WTC11 (cell line): ENCODE measurements around the gene P2RY11.

Experiments used
- CREB1 ChIP-seq: sonication (generic); formaldehyde crosslinking; IDR thresholded peaks from 2 replicates; pipeline ENCODE4 v1.8.0; 2023; ENCODE audit warnings: mild to moderate bottlenecking, missing genetic modification reagents
- IRF2 ChIP-seq: sonication (generic); formaldehyde crosslinking; IDR thresholded peaks from 2 replicates; pipeline ENCODE4 v1.8.0; 2022; ENCODE audit warnings: low read depth, missing genetic modification reagents, borderline replicate concordance
- JUN ChIP-seq: sonication (generic); formaldehyde crosslinking; IDR thresholded peaks from 2 replicates; pipeline ENCODE4 v1.8.0; 2023; ENCODE audit warnings: mild to moderate bottlenecking, missing genetic modification reagents
- NFE2L1 ChIP-seq: sonication (generic); formaldehyde crosslinking; IDR thresholded peaks from 2 replicates; pipeline ENCODE4 v1.8.1; 2023; ENCODE audit warnings: missing genetic modification reagents
- NFYB ChIP-seq: sonication (generic); formaldehyde crosslinking; conservative IDR thresholded peaks from 2 replicates; pipeline ENCODE4 v1.8.0; 2022; ENCODE audit warnings: low read depth, missing genetic modification reagents
- ZNF263 ChIP-seq: sonication (generic); formaldehyde crosslinking; IDR thresholded peaks from 2 replicates; pipeline ENCODE4 v1.8.1; 2022; ENCODE audit warnings: low read depth, mild to moderate bottlenecking, moderate library complexity, missing genetic modification reagents
- TF ChIP-seq, protein P1 (sequence below): fragments of 200-600 bp; IDR thresholded peaks from 2 replicates; pipeline ENCODE4 v1.8.0; 2022; ENCODE audit warnings: antibody characterized with exemption
- TF ChIP-seq, protein P2 (sequence below): sonication (generic); formaldehyde crosslinking; IDR thresholded peaks from 2 replicates; pipeline ENCODE4 v1.8.0; 2022; ENCODE audit warnings: mild to moderate bottlenecking, missing genetic modification reagents
- TF ChIP-seq, protein P3 (sequence below): sonication (generic); formaldehyde crosslinking; IDR thresholded peaks from 2 replicates; pipeline ENCODE4 v1.8.1; 2023; ENCODE audit warnings: mild to moderate bottlenecking, missing genetic modification reagents
- TF ChIP-seq, protein P4 (sequence below): sonication (generic); formaldehyde crosslinking; conservative IDR thresholded peaks from 2 replicates; pipeline ENCODE4 v1.8.1; 2022; ENCODE audit warnings: mild to moderate bottlenecking, missing genetic modification reagents
- TF ChIP-seq, protein P5 (sequence below): fragments of 250-450 bp; sonication (Bioruptor Pico); IDR thresholded peaks from 2 replicates; pipeline ENCODE4 v2.1.2; 2022; ENCODE audit warnings: mild to moderate bottlenecking, moderate library complexity
- TF ChIP-seq, protein P6 (sequence below): sonication (generic); formaldehyde crosslinking; IDR thresholded peaks from 2 replicates; pipeline ENCODE4 v1.8.0; 2022; ENCODE audit warnings: mild to moderate bottlenecking, missing genetic modification reagents

DNA sequence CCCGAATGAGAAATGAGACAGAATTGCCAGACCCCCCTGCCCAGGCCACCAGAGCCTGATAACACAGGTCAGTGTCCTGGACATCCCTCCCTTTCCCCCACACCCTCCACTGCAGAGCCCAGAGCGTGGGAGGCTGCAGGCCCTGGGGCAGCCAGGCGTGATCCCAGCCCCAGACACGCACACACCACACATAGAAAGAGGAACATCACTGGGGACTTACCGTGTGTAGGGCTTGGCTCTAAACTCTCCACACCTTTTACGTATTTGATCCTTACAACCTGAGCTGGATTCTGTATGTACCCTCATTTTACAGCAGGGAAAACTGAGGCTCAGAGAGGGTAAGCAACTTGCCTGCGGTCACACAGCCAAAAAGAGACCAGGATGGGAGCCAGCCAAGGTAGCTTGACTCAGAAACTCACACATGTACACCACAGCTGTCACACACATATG, 8.7 kb upstream of the P2RY11 start:
- TF ChIP-seq, protein P1, sequence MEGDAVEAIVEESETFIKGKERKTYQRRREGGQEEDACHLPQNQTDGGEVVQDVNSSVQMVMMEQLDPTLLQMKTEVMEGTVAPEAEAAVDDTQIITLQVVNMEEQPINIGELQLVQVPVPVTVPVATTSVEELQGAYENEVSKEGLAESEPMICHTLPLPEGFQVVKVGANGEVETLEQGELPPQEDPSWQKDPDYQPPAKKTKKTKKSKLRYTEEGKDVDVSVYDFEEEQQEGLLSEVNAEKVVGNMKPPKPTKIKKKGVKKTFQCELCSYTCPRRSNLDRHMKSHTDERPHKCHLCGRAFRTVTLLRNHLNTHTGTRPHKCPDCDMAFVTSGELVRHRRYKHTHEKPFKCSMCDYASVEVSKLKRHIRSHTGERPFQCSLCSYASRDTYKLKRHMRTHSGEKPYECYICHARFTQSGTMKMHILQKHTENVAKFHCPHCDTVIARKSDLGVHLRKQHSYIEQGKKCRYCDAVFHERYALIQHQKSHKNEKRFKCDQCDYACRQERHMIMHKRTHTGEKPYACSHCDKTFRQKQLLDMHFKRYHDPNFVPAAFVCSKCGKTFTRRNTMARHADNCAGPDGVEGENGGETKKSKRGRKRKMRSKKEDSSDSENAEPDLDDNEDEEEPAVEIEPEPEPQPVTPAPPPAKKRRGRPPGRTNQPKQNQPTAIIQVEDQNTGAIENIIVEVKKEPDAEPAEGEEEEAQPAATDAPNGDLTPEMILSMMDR = no peak
- TF ChIP-seq, protein P2, sequence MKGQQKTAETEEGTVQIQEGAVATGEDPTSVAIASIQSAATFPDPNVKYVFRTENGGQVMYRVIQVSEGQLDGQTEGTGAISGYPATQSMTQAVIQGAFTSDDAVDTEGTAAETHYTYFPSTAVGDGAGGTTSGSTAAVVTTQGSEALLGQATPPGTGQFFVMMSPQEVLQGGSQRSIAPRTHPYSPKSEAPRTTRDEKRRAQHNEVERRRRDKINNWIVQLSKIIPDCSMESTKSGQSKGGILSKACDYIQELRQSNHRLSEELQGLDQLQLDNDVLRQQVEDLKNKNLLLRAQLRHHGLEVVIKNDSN = no peak
- TF ChIP-seq JUN (CRISPR knock-in tag) (no peak), ZNF263 (CRISPR knock-in tag) (no peak), CREB1 (no peak), NFE2L1 (CRISPR knock-in tag) (no peak), NFYB (CRISPR knock-in tag) (no peak), IRF2 (no peak)
- TF ChIP-seq, protein P3, sequence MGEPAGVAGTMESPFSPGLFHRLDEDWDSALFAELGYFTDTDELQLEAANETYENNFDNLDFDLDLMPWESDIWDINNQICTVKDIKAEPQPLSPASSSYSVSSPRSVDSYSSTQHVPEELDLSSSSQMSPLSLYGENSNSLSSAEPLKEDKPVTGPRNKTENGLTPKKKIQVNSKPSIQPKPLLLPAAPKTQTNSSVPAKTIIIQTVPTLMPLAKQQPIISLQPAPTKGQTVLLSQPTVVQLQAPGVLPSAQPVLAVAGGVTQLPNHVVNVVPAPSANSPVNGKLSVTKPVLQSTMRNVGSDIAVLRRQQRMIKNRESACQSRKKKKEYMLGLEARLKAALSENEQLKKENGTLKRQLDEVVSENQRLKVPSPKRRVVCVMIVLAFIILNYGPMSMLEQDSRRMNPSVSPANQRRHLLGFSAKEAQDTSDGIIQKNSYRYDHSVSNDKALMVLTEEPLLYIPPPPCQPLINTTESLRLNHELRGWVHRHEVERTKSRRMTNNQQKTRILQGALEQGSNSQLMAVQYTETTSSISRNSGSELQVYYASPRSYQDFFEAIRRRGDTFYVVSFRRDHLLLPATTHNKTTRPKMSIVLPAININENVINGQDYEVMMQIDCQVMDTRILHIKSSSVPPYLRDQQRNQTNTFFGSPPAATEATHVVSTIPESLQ (CRISPR knock-in tag) = no peak
- TF ChIP-seq, protein P4, sequence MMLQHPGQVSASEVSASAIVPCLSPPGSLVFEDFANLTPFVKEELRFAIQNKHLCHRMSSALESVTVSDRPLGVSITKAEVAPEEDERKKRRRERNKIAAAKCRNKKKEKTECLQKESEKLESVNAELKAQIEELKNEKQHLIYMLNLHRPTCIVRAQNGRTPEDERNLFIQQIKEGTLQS (CRISPR knock-in tag) = no peak
- TF ChIP-seq, protein P5, sequence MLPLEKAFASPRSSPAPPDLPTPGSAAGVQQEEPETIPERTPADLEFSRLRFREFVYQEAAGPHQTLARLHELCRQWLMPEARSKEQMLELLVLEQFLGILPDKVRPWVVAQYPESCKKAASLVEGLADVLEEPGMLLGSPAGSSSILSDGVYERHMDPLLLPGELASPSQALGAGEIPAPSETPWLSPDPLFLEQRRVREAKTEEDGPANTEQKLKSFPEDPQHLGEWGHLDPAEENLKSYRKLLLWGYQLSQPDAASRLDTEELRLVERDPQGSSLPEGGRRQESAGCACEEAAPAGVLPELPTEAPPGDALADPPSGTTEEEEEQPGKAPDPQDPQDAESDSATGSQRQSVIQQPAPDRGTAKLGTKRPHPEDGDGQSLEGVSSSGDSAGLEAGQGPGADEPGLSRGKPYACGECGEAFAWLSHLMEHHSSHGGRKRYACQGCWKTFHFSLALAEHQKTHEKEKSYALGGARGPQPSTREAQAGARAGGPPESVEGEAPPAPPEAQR = no peak
- TF ChIP-seq, protein P6, sequence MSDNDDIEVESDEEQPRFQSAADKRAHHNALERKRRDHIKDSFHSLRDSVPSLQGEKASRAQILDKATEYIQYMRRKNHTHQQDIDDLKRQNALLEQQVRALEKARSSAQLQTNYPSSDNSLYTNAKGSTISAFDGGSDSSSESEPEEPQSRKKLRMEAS = no peak
